Measurements from ENCODE around the gene DLX4. TPM values are rescaled to one million over a fixed set of nuclear protein-coding genes. Genes with fewer than 3 reads are reported as not detected.

Gene DLX4
- total RNA-seq, 1 experiment from 2014 or later: not detected

GRCh38 chr17:49963626-49964302 lies 5.2 kb upstream of the DLX4 start:
- no peaks in the 10 kb centered on the region for H3K9me3 ChIP-seq (ENCODE audit: low read length)
- H3K27me3 ChIP-seq (ENCODE audit: low read length): no peaks in the 10 kb centered on the region
- H3K36me3 ChIP-seq (ENCODE audit: insufficient read depth, low read length): no peaks in the 10 kb centered on the region
- no peak for DNase-seq
- no peak overlapping the region for H3K27ac ChIP-seq (ENCODE audit: low read length)
- no peak overlapping the region for H2AFZ ChIP-seq (ENCODE audit: low read length)
- no peak overlapping the region for H3K4me2 ChIP-seq (ENCODE audit: low read depth, low read length, poor library complexity, severe bottlenecking)
- no peaks in the 10 kb centered on the region for H3K9me2 ChIP-seq (replicated peaks; ENCODE audit: insufficient read depth, low read length)
- H3K79me2 ChIP-seq (ENCODE audit: low read length): no peaks in the 10 kb centered on the region
- no peaks in the 10 kb centered on the region for H4K20me1 ChIP-seq (ENCODE audit: insufficient read depth, low read depth, low read length)
- H3K9ac ChIP-seq (ENCODE audit: low read length): no peak overlapping the region
- no peaks in the 10 kb centered on the region for H3K4me1 ChIP-seq (ENCODE audit: low read length)
- no peak overlapping the region for H3K4me3 ChIP-seq (ENCODE audit: low read length)

- H3K27me3 ChIP-seq (ENCODE audit: low read length): no peaks in the 10 kb centered on the region
- no peaks in the 10 kb centered on the region for H3K9me2 ChIP-seq (replicated peaks; ENCODE audit: insufficient read depth, low read length)
- no peak overlapping the region for H3K27ac ChIP-seq (ENCODE audit: low read length)
- no peak overlapping the region for H2AFZ ChIP-seq (ENCODE audit: low read length)
- H3K9me3 ChIP-seq (ENCODE audit: low read length): no peaks in the 10 kb centered on the region
- H3K9ac ChIP-seq (ENCODE audit: low read length): no peak overlapping the region
- no peaks in the 10 kb centered on the region for H4K20me1 ChIP-seq (ENCODE audit: insufficient read depth, low read depth, low read length)
- no peaks in the 10 kb centered on the region for H3K4me1 ChIP-seq (ENCODE audit: low read length)
- no peak overlapping the region for H3K4me2 ChIP-seq (ENCODE audit: low read depth, low read length, poor library complexity, severe bottlenecking)
- no peaks in the 10 kb centered on the region for H3K36me3 ChIP-seq (ENCODE audit: insufficient read depth, low read length)
- no peak overlapping the region for H3K4me3 ChIP-seq (ENCODE audit: low read length)
- DNase-seq: no peak
- H3K79me2 ChIP-seq (ENCODE audit: low read length): no peaks in the 10 kb centered on the region
Measured at GRCh38 chr17:49964303-49964768, 4.7 kb upstream of the DLX4 start.

DNA sequence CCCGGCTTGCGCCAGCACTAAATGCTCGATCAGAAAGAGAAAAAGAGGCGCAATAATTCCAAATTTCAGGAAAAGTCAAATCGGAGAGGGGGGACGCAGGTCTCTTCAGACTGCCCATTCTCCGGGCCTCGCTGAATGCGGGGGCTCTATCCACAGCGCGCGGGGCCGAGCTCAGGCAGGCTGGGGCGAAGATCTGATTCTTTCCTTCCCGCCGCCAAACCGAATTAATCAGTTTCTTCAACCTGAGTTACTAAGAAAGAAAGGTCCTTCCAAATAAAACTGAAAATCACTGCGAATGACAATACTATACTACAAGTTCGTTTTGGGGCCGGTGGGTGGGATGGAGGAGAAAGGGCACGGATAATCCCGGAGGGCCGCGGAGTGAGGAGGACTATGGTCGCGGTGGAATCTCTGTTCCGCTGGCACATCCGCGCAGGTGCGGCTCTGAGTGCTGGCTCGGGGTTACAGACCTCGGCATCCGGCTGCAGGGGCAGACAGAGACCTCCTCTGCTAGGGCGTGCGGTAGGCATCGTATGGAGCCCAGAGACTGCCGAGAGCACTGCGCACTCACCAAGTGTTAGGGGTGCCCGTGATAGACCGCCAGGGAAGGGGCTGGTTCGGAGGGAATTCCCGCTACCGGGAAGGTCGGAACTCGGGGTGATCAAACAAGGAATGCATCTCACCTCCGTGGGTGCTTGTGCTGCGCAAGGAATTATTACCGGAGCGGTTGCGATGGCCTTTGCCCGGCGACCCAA lies 4.0 kb upstream of the DLX4 start:
- no peak for DNase-seq
- H3K4me1 ChIP-seq (ENCODE audit: low read length): no peaks in the 10 kb centered on the region
- H2AFZ ChIP-seq (ENCODE audit: low read length): no peak overlapping the region
- H3K36me3 ChIP-seq (ENCODE audit: insufficient read depth, low read length): no peaks in the 10 kb centered on the region
- H3K9ac ChIP-seq (ENCODE audit: low read length): no peak overlapping the region
- H3K79me2 ChIP-seq (ENCODE audit: low read length): no peaks in the 10 kb centered on the region
- H3K27me3 ChIP-seq (ENCODE audit: low read length): no peaks in the 10 kb centered on the region
- no peaks in the 10 kb centered on the region for H4K20me1 ChIP-seq (ENCODE audit: insufficient read depth, low read depth, low read length)
- H3K9me3 ChIP-seq (ENCODE audit: low read length): no peaks in the 10 kb centered on the region
- H3K27ac ChIP-seq (ENCODE audit: low read length): no peak overlapping the region
- H3K4me2 ChIP-seq (ENCODE audit: low read depth, low read length, poor library complexity, severe bottlenecking): no peak overlapping the region
- no peaks in the 10 kb centered on the region for H3K9me2 ChIP-seq (replicated peaks; ENCODE audit: insufficient read depth, low read length)
- no peak overlapping the region for H3K4me3 ChIP-seq (ENCODE audit: low read length)

DNA sequence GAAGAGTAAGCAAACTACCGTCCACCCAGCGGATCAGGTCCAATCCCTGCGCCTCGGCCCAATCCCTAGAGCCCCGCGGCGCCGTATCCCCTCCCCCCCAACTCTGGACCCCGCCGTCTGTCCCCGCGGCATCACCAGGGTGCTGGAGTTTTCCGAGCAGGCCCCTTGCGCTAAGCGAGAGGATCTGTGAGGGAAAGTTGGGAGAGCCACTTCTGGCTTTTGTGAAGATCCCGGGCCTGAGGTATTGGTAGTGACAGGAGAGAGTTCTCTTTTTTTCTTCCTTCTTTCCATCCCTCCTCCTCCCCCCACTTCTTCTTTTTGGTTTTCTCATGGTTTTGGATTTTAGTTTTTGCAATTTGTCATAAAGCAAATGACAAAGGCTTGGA lies 3.5 kb upstream of the DLX4 start:
- no peak overlapping the region for H3K4me3 ChIP-seq (ENCODE audit: low read length)
- no peak overlapping the region for H2AFZ ChIP-seq (ENCODE audit: low read length)
- no peaks in the 10 kb centered on the region for H3K4me1 ChIP-seq (ENCODE audit: low read length)
- no peaks in the 10 kb centered on the region for H3K9me3 ChIP-seq (ENCODE audit: low read length)
- no peak for DNase-seq
- no peaks in the 10 kb centered on the region for H3K9me2 ChIP-seq (replicated peaks; ENCODE audit: insufficient read depth, low read length)
- no peak overlapping the region for H3K4me2 ChIP-seq (ENCODE audit: low read depth, low read length, poor library complexity, severe bottlenecking)
- H3K27ac ChIP-seq (ENCODE audit: low read length): no peak overlapping the region
- H3K27me3 ChIP-seq (ENCODE audit: low read length): no peaks in the 10 kb centered on the region
- no peaks in the 10 kb centered on the region for H3K79me2 ChIP-seq (ENCODE audit: low read length)
- H4K20me1 ChIP-seq (ENCODE audit: insufficient read depth, low read depth, low read length): no peaks in the 10 kb centered on the region
- no peaks in the 10 kb centered on the region for H3K36me3 ChIP-seq (ENCODE audit: insufficient read depth, low read length)
- H3K9ac ChIP-seq (ENCODE audit: low read length): no peak overlapping the region

GRCh38 chr17:49966767-49967166 lies 2.2 kb upstream of the DLX4 start:
- Histone ChIP-seq H3K79me2 (ENCODE audit: low read length) (no peaks in the 10 kb centered on the region), H4K20me1 (ENCODE audit: insufficient read depth, low read depth, low read length) (no peaks in the 10 kb centered on the region), H3K9me2 (replicated peaks; ENCODE audit: insufficient read depth, low read length) (no peaks in the 10 kb centered on the region), H3K27me3 (ENCODE audit: low read length) (no peaks in the 10 kb centered on the region), H3K9ac (ENCODE audit: low read length) (no peak overlapping the region), H2AFZ (ENCODE audit: low read length) (no peak overlapping the region), H3K4me3 (ENCODE audit: low read length) (no peak overlapping the region), H3K27ac (ENCODE audit: low read length) (no peak overlapping the region), H3K9me3 (ENCODE audit: low read length) (no peaks in the 10 kb centered on the region), H3K4me1 (ENCODE audit: low read length) (no peaks in the 10 kb centered on the region), H3K4me2 (ENCODE audit: low read depth, low read length, poor library complexity, severe bottlenecking) (no peak overlapping the region), H3K36me3 (ENCODE audit: insufficient read depth, low read length) (no peaks in the 10 kb centered on the region)
- no peak for DNase-seq

- no peak overlapping the region for H3K9ac ChIP-seq (ENCODE audit: low read length)
- no peak overlapping the region for H3K4me3 ChIP-seq (ENCODE audit: low read length)
- no peak for DNase-seq
- no peak overlapping the region for H3K4me2 ChIP-seq (ENCODE audit: low read depth, low read length, poor library complexity, severe bottlenecking)
- H3K36me3 ChIP-seq (ENCODE audit: insufficient read depth, low read length): no peaks in the 10 kb centered on the region
- no peaks in the 10 kb centered on the region for H3K9me2 ChIP-seq (replicated peaks; ENCODE audit: insufficient read depth, low read length)
- no peaks in the 10 kb centered on the region for H4K20me1 ChIP-seq (ENCODE audit: insufficient read depth, low read depth, low read length)
- H3K9me3 ChIP-seq (ENCODE audit: low read length): no peaks in the 10 kb centered on the region
- no peaks in the 10 kb centered on the region for H3K4me1 ChIP-seq (ENCODE audit: low read length)
- H3K27ac ChIP-seq (ENCODE audit: low read length): no peak overlapping the region
- H3K79me2 ChIP-seq (ENCODE audit: low read length): no peaks in the 10 kb centered on the region
- H2AFZ ChIP-seq (ENCODE audit: low read length): no peak overlapping the region
- no peaks in the 10 kb centered on the region for H3K27me3 ChIP-seq (ENCODE audit: low read length)
Measured at GRCh38 chr17:49967205-49967604, 1.8 kb upstream of the DLX4 start.

DNA sequence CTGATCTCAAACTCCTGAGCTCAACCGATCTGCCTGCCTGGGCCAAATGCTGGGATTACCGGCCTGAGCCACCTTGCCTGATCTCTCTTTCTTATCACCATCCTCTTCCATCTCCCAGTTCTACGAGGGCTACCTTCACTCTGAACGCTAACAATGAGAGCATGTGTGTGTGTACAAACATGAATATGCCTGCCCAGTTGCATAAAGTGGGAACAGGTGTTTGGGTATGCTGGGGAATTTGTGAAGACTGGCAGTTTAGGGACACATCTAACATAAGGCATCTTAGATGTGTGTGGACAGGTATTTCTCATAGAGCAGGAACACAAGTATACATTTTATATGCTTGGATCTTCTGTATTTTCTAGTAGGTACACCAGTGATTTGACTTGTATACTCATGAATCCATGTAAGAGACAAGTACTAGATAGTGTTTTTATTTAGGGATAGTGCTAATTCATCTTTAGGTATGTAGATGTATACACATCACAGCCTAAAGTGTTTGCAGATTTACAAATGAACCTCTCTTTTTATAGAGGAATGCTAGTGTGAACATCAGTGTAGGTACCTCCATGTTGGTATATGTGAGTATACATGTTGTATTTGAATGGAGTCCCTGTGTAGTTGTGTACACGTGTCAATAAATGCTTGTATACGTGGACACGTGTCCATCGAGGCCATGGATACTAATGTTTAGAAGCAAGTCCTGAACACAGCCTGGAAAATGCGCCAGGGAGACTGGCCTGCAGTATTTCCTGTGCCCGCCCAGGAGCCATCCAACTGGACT lies 1.2 kb upstream of the DLX4 start:
- Histone ChIP-seq H4K20me1 (ENCODE audit: insufficient read depth, low read depth, low read length) (no peaks in the 10 kb centered on the region), H3K9me3 (ENCODE audit: low read length) (no peaks in the 10 kb centered on the region), H3K79me2 (ENCODE audit: low read length) (no peaks in the 10 kb centered on the region), H3K27ac (ENCODE audit: low read length) (no peak overlapping the region), H3K4me3 (ENCODE audit: low read length) (no peak overlapping the region), H3K9ac (ENCODE audit: low read length) (no peak overlapping the region), H3K9me2 (replicated peaks; ENCODE audit: insufficient read depth, low read length) (no peaks in the 10 kb centered on the region), H3K4me1 (ENCODE audit: low read length) (no peaks in the 10 kb centered on the region), H3K27me3 (ENCODE audit: low read length) (no peaks in the 10 kb centered on the region), H2AFZ (ENCODE audit: low read length) (no peak overlapping the region), H3K36me3 (ENCODE audit: insufficient read depth, low read length) (no peaks in the 10 kb centered on the region), H3K4me2 (ENCODE audit: low read depth, low read length, poor library complexity, severe bottlenecking) (no peak overlapping the region)
- no peak for DNase-seq

Measured in Karpas-422 (cell line).